Embryonic facial prominence (tissue), 1 donor: Measurements from ENCODE around the gene DYDC1.
"Not testable (repeated sequence)": the region's sequence is repeated elsewhere in the genome, so short reads cannot be mapped to it uniquely, and the experiment has no call there.

Source experiments
- DNase-seq: peaks from one replicate; pipeline ENCODE4 v3.0.0-alpha.2; 2016; ENCODE audit errors: extremely low spot score

DYDC1 gene

GRCh38 chr10:80344276-80344675 is 12.3 kb downstream of the DYDC1 start:
- DNase-seq: no peak

GRCh38 chr10:80333983-80334382 is 22.6 kb downstream of the DYDC1 start:
- no peak for DNase-seq

- DNase-seq: no peak
These were observed 31.6 kb downstream of the DYDC1 start for GRCh38 chr10:80324891-80325364.

- DNase-seq: no peak
These were observed 32.5 kb downstream of the DYDC1 start for GRCh38 chr10:80324086-80324485.

GRCh38 chr10:80323311-80323710 is 33.2 kb downstream of the DYDC1 start:
- DNase-seq: no peak

- DNase-seq: no peak
These were observed 33.8 kb downstream of the DYDC1 start for GRCh38 chr10:80322711-80323110.

- no peak for DNase-seq
These were observed 34.4 kb downstream of the DYDC1 start for GRCh38 chr10:80322158-80322557.

- DNase-seq: no peak
These were observed 35.4 kb downstream of the DYDC1 start for GRCh38 chr10:80321183-80321582.

- DNase-seq: no peak
These were observed 36.2 kb downstream of the DYDC1 start for GRCh38 chr10:80320377-80320776.

- no peak for DNase-seq
These were observed 36.7 kb downstream of the DYDC1 start for GRCh38 chr10:80319725-80320290.

- no peak for DNase-seq
These were observed 37.2 kb downstream of the DYDC1 start for GRCh38 chr10:80319318-80319717.

GRCh38 chr10:80318742-80319141 is 37.8 kb downstream of the DYDC1 start:
- no peak for DNase-seq

- no peak for DNase-seq
These were observed 41.2 kb downstream of the DYDC1 start for GRCh38 chr10:80315391-80315790.

GRCh38 chr10:80313523-80313922 is 43.0 kb downstream of the DYDC1 start:
- no peak for DNase-seq

GRCh38 chr10:80305989-80306388 is 50.6 kb downstream of the DYDC1 start:
- not testable (repeated sequence) for DNase-seq

- no peak for DNase-seq
These were observed 59.6 kb downstream of the DYDC1 start for GRCh38 chr10:80296942-80297341.

- DNase-seq: no peak
These were observed 63.8 kb downstream of the DYDC1 start for GRCh38 chr10:80292607-80293239.

- no peak for DNase-seq
These were observed 65.9 kb downstream of the DYDC1 start for GRCh38 chr10:80290474-80291220.

GRCh38 chr10:80289451-80290287 is 66.9 kb downstream of the DYDC1 start, which contains the start of gene MAT1A:
TSS of gene MAT1A (minus strand) at chr10:80289658. CDS start at chr10:80289423, 235 bp downstream.
- DNase-seq: no peak

GRCh38 chr10:80288849-80289248 is 67.7 kb downstream of the DYDC1 start:
- no peak for DNase-seq
